Fibroblast of lung (primary cell): Measurements from ENCODE around the gene HOXC10. TPM values are rescaled to one million over a fixed set of nuclear protein-coding genes. Genes with fewer than 3 reads are reported as not detected.

Experiments
- DNase-seq, 2 donors: peaks; one replicate each; pipeline versions ENCODE4 v3.0.0 to v3.0.0-alpha.2; 2010; ENCODE audit warnings: low read depth in 2 of 2
- H2AFZ ChIP-seq: 2 replicates; pipeline ENCODE4 v1.5.1; 2012; ENCODE audit warnings: low read length, control low read depth, inconsistent platforms
- H3K27ac ChIP-seq: 2 replicates; pipeline ENCODE4 v1.5.1; 2011; ENCODE audit warnings: low read length, control low read depth; ENCODE audit not compliant: insufficient read depth
- H3K27me3 ChIP-seq: 2 replicates; pipeline ENCODE4 v1.5.1; 2011; ENCODE audit warnings: mild to moderate bottlenecking, low read length; ENCODE audit not compliant: control insufficient read depth, insufficient read depth
- H3K36me3 ChIP-seq: 2 replicates; pipeline ENCODE4 v1.5.1; 2011; ENCODE audit warnings: low read length; ENCODE audit not compliant: control insufficient read depth, insufficient read depth
- H3K4me1 ChIP-seq: 2 replicates; pipeline ENCODE4 v1.5.1; 2011; ENCODE audit warnings: low read length; ENCODE audit not compliant: control insufficient read depth, insufficient read depth; ENCODE audit errors: extremely low read depth
- H3K4me2 ChIP-seq: 2 replicates; pipeline ENCODE4 v1.5.1; 2011; ENCODE audit warnings: low read length, control low read depth; ENCODE audit not compliant: insufficient read depth; ENCODE audit errors: extremely low read depth
- H3K4me3 ChIP-seq, 4 experiments: fragments of 200-600 bp in 1 of 4; sonication (generic) in 1 of 4; replicated peaks in 1 of 4; 2 replicates each; pipeline ENCODE4 v1.5.1; 2011 to 2016; ENCODE audit warnings: low read length in 4 of 4, low read depth in 3 of 4, mild to moderate bottlenecking in 3 of 4, control low read depth in 2 of 4, inconsistent platforms in 1 of 4, mixed read lengths in 1 of 4; ENCODE audit not compliant: insufficient read depth in 1 of 4; ENCODE audit errors: control extremely low read depth in 1 of 4
- H3K79me2 ChIP-seq: 2 replicates; pipeline ENCODE4 v1.5.1; 2012; ENCODE audit warnings: mild to moderate bottlenecking, low read length, inconsistent platforms; ENCODE audit not compliant: control insufficient read depth, insufficient read depth
- H3K9ac ChIP-seq: 2 replicates; pipeline ENCODE4 v1.5.1; 2011; ENCODE audit warnings: mild to moderate bottlenecking, low read length, control low read depth; ENCODE audit not compliant: insufficient read depth
- H3K9me3 ChIP-seq: 2 replicates; pipeline ENCODE4 v1.5.1; 2012; ENCODE audit warnings: low read depth, low read length; ENCODE audit not compliant: control insufficient read depth, insufficient read depth
- H4K20me1 ChIP-seq: 2 replicates; pipeline ENCODE4 v1.5.1; 2011; ENCODE audit warnings: low read length; ENCODE audit not compliant: control insufficient read depth, insufficient read depth; ENCODE audit errors: extremely low read depth
- EZH2 ChIP-seq: IDR thresholded peaks from 2 replicates; pipeline ENCODE4 v1.5.1; 2012; ENCODE audit warnings: low read length, control low read depth, mild to moderate bottlenecking; ENCODE audit errors: missing control alignments
- polyA plus RNA-seq, 2 donors: library from polyadenylated mRNA; depleted of rRNA in 1 of 2; stranded (reverse) in 1 of 2; unstranded in 1 of 2; fragments of >200 nt; gene quantifications; 2 replicates each; pipeline ENCODE4 v1.2.1, GENCODE V29; 2011 to 2012; ENCODE audit warnings: missing spikeins in 1 of 2
- total RNA-seq: library from RNA; depleted of rRNA; stranded (reverse); fragments of >200 nt; gene quantifications from 2 replicates; pipeline ENCODE4 v1.2.1, GENCODE V29; 2014
- TF ChIP-seq, protein P1 (sequence below), 2 donors: IDR thresholded peaks in 1 of 2; conservative IDR thresholded peaks in 1 of 2; 1 replicate in 1 of 2; 2 replicates in 1 of 2; pipeline ENCODE4 v1.5.1; 2011 to 2012; ENCODE audit warnings: low read length in 2 of 2, control low read depth in 1 of 2, inconsistent platforms in 1 of 2, low read depth in 1 of 2, mild to moderate bottlenecking in 1 of 2

Gene HOXC10
- total and polyA plus RNA-seq, 2 donors (not counting 1 experiment from before 2014, with no cell fraction given) = 0.06 TPM; not detected in 1

DNA sequence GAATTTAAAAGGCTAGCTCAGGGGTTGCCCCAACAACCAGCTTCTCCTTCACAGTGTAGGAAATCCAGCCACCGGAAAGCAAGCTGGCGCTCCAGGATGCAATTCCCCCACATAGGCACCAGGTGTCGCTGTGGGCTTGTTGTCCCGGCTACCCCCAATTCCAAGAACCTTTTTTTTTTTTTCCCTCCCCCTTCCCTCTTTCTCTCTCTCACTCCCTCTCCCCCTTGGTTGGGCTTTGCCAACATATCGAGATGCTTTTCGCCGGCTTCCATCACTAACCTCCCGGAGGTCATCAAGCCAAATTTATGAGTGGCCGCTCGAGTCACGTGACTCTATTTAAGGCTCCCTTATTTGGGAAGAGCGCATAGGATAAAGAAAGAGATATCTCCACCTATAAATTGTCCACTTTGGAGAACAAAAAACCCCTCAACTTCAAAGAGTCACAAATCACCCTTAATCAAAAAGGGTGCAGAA lies 47.7 kb downstream of the HOXC10 start, which contains the start of gene HOXC5:
Gene HOXC5 (plus strand): TSS at position 424 of the 474 bp plus-strand sequence. CDS start 73 bp downstream, outside the sequence.
- no peaks in the 10 kb centered on the region for H3K79me2 ChIP-seq
- H3K27ac ChIP-seq = no peak within 1 kb of the TSS
- H2AFZ ChIP-seq = peak within 1 kb of the TSS; percentile 30
- peak within 1 kb of the TSS; percentile 31 to 51 (median 45) for H3K4me3 ChIP-seq
- H3K4me2 ChIP-seq = peak within 1 kb of the TSS; percentile 54
- TF ChIP-seq EZH2 = no peak
- TF ChIP-seq, protein P1, sequence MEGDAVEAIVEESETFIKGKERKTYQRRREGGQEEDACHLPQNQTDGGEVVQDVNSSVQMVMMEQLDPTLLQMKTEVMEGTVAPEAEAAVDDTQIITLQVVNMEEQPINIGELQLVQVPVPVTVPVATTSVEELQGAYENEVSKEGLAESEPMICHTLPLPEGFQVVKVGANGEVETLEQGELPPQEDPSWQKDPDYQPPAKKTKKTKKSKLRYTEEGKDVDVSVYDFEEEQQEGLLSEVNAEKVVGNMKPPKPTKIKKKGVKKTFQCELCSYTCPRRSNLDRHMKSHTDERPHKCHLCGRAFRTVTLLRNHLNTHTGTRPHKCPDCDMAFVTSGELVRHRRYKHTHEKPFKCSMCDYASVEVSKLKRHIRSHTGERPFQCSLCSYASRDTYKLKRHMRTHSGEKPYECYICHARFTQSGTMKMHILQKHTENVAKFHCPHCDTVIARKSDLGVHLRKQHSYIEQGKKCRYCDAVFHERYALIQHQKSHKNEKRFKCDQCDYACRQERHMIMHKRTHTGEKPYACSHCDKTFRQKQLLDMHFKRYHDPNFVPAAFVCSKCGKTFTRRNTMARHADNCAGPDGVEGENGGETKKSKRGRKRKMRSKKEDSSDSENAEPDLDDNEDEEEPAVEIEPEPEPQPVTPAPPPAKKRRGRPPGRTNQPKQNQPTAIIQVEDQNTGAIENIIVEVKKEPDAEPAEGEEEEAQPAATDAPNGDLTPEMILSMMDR (conservative IDR thresholded peaks at IDR 0.05 in 1 of 2, IDR thresholded peaks at IDR 0.05 in 1 of 2; ENCODE audit: low read depth in 1 of 2, low read length in 2 of 2) = peak; percentile 89 to 93
- peak within 1 kb of the TSS; percentile 30 for H3K9ac ChIP-seq
- H3K27me3 ChIP-seq = peaks cover 36% of the 10 kb centered on the region
- no peaks in the 10 kb centered on the region for H3K36me3 ChIP-seq
- DNase-seq = peak; percentile 34 to 74
- H3K9me3 ChIP-seq = no peaks in the 10 kb centered on the region
- peaks cover 2% of the 10 kb centered on the region for H3K4me1 ChIP-seq
- H4K20me1 ChIP-seq = no peaks in the 10 kb centered on the region

DNA sequence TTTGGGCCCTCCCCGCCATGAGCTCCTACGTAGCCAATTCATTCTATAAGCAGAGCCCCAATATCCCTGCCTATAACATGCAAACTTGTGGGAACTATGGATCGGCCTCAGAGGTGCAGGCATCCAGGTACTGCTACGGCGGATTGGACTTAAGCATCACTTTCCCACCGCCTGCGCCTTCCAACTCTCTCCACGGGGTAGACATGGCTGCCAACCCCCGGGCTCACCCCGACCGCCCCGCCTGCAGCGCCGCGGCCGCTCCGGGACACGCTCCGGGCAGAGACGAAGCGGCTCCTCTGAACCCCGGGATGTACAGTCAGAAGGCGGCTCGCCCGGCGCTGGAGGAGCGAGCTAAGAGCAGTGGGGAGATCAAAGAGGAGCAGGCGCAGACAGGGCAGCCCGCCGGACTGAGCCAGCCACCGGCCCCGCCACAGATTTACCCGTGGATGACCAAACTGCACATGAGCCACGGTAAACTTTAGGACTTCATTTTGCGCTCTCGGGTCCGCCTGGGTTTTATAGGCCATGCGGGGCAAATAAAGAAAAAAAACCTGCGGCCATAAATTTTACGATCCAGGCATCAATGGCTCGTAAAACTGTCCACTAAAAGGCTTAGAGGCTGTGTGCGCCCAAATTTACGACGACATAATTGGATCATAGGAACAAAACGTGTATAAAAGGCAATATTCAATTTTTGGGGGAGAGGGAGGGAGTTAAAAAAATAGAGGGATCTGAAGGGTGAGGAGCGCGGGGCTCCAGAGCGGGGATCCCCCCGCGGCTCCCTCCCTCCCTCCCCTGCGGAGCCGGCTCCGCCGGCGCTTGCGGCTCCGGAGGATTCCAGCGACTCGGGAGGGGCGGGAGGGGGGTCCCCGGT lies 48.4 kb downstream of the HOXC10 start:
- H3K4me2 ChIP-seq = peak overlapping the region; percentile 54
- no peak for DNase-seq
- no peaks in the 10 kb centered on the region for H3K36me3 ChIP-seq
- no peaks in the 10 kb centered on the region for H3K9me3 ChIP-seq
- peaks cover 2% of the 10 kb centered on the region for H3K4me1 ChIP-seq
- H3K79me2 ChIP-seq = no peaks in the 10 kb centered on the region
- H3K4me3 ChIP-seq = peak overlapping the region; percentile 31 to 51 (median 45)
- TF ChIP-seq, protein P1 (conservative IDR thresholded peaks at IDR 0.05 in 1 of 2, IDR thresholded peaks at IDR 0.05 in 1 of 2; ENCODE audit: low read depth in 1 of 2, low read length in 2 of 2) = no peak
- peak; percentile 76 for TF ChIP-seq EZH2
- peaks cover 36% of the 10 kb centered on the region for H3K27me3 ChIP-seq
- peak overlapping the region; percentile 30 for H2AFZ ChIP-seq
- H3K27ac ChIP-seq = no peak overlapping the region
- peak overlapping the region; percentile 30 for H3K9ac ChIP-seq
- H4K20me1 ChIP-seq = no peaks in the 10 kb centered on the region

DNA sequence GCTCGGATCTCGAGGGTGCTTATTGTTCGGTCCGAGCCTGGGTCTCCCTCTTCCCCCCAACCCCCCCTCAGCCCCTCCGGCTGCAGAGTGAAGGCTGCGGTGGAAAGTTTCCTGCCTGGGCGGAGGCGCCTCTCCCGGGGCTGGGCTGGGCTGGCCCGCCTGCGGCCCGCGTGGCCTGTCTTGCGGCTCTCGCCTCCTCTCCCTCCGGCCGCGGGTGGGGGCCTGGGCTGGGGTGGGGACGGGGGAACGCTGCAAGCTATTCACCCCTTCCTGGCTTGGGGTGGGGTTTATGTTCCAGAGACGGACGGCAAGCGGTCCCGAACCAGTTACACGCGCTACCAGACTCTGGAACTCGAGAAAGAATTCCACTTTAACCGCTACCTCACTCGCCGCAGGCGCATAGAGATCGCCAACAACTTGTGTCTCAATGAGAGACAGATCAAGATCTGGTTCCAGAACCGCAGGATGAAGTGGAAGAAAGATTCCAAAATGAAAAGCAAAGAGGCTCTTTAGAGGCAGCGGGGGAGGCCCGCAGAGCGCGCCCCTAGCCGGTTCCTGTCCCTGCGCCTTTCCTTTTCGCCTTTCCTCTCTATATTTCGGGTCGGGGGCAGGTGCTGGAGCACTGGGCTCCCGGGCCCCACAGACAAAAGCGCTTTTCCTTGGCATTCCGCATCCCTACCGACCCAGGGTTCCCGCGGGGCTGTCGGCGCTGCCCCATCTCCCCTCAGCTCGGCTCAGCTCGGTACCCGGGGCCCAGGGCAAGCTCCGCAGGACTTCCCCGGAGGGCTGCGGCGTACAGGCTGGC lies 49.2 kb downstream of the HOXC10 start:
- no peak overlapping the region for H3K4me2 ChIP-seq
- peak overlapping the region in 1 of 4 experiments; percentile 51 for H3K4me3 ChIP-seq
- no peaks in the 10 kb centered on the region for H3K9me3 ChIP-seq
- H3K9ac ChIP-seq = no peak overlapping the region
- no peak for DNase-seq
- H3K27ac ChIP-seq = no peak overlapping the region
- TF ChIP-seq EZH2 = peak; percentile 26
- TF ChIP-seq, protein P1 (conservative IDR thresholded peaks at IDR 0.05 in 1 of 2, IDR thresholded peaks at IDR 0.05 in 1 of 2; ENCODE audit: low read depth in 1 of 2, low read length in 2 of 2) = no peak
- H4K20me1 ChIP-seq = no peaks in the 10 kb centered on the region
- peaks cover 2% of the 10 kb centered on the region for H3K4me1 ChIP-seq
- peaks cover 37% of the 10 kb centered on the region for H3K27me3 ChIP-seq
- H3K79me2 ChIP-seq = no peaks in the 10 kb centered on the region
- H2AFZ ChIP-seq = no peak overlapping the region
- no peaks in the 10 kb centered on the region for H3K36me3 ChIP-seq
